Keratinocyte (primary cell): ENCODE measurements around the gene CCDC178. TPM values are rescaled to one million over a fixed set of nuclear protein-coding genes. Genes with fewer than 3 reads are reported as not detected.

Experiments
- DNase-seq: peaks from one replicate; pipeline ENCODE4 v3.0.0-alpha.2; 2011; ENCODE audit warnings: low read depth, missing footprints, low spot score
- FAIRE-seq: peaks from 2 replicates; lab custom pipeline; 2011; peaks lifted over from hg19 to GRCh38; lab: Jason Lieb, UNC
- H2AFZ ChIP-seq: 2 replicates; pipeline ENCODE4 v1.6.0; 2012; ENCODE audit warnings: low read length, control low read depth, inconsistent platforms; ENCODE audit not compliant: control insufficient read depth
- H3K27ac ChIP-seq: 2 replicates; pipeline ENCODE4 v1.5.1; 2011; ENCODE audit warnings: low read length; ENCODE audit not compliant: control insufficient read depth, insufficient read depth
- H3K27me3 ChIP-seq: 3 replicates; pipeline ENCODE4 v1.6.0; 2011; ENCODE audit warnings: low read length; ENCODE audit not compliant: control insufficient read depth, insufficient read depth; ENCODE audit errors: extremely low read depth
- H3K36me3 ChIP-seq, 2 experiments: 2 replicates in 1 of 2; 3 replicates in 1 of 2; pipeline ENCODE4 v1.5.1; 2011; ENCODE audit warnings: low read length in 2 of 2, mild to moderate bottlenecking in 1 of 2; ENCODE audit not compliant: control insufficient read depth in 2 of 2, insufficient read depth in 2 of 2; ENCODE audit errors: extremely low read depth in 1 of 2
- H3K4me1 ChIP-seq: 3 replicates; pipeline ENCODE4 v1.5.1; 2011; ENCODE audit warnings: low read length; ENCODE audit not compliant: control insufficient read depth, insufficient read depth; ENCODE audit errors: extremely low read depth
- H3K4me2 ChIP-seq: 3 replicates; pipeline ENCODE4 v1.6.0; 2011; ENCODE audit warnings: low read depth, low read length; ENCODE audit not compliant: control insufficient read depth, insufficient read depth; ENCODE audit errors: extremely low read depth
- H3K4me3 ChIP-seq, 3 experiments: fragments of 200-600 bp in 1 of 3; sonication (generic) in 1 of 3; 2 replicates in 2 of 3; 3 replicates in 1 of 3; pipeline ENCODE4 v1.5.1; 2011 to 2016; ENCODE audit warnings: low read length in 3 of 3, mild to moderate bottlenecking in 3 of 3, control low read depth in 2 of 3, inconsistent platforms in 1 of 3, low read depth in 1 of 3, mixed read lengths in 1 of 3, mixed run types in 1 of 3, moderate library complexity in 1 of 3; ENCODE audit not compliant: control insufficient read depth in 2 of 3, insufficient read depth in 2 of 3; ENCODE audit errors: extremely low read depth in 1 of 3
- H3K79me2 ChIP-seq: 2 replicates; pipeline ENCODE4 v1.6.0; 2012; ENCODE audit warnings: low read length; ENCODE audit not compliant: control insufficient read depth, insufficient read depth
- H3K9ac ChIP-seq: 3 replicates; pipeline ENCODE4 v1.6.0; 2011; ENCODE audit warnings: low read length; ENCODE audit not compliant: control insufficient read depth, insufficient read depth; ENCODE audit errors: extremely low read depth
- H3K9me1 ChIP-seq: 3 replicates; pipeline ENCODE4 v1.6.0; 2011; ENCODE audit warnings: low read length; ENCODE audit not compliant: control insufficient read depth, insufficient read depth; ENCODE audit errors: extremely low read depth
- H3K9me3 ChIP-seq: 2 replicates; pipeline ENCODE4 v1.5.1; 2012; ENCODE audit warnings: low read depth, low read length; ENCODE audit not compliant: control insufficient read depth
- H4K20me1 ChIP-seq: 3 replicates; pipeline ENCODE4 v1.6.0; 2011; ENCODE audit warnings: low read length; ENCODE audit not compliant: control insufficient read depth, insufficient read depth; ENCODE audit errors: extremely low read depth
- CTCF ChIP-seq, 3 experiments: IDR thresholded peaks in 1 of 3; conservative IDR thresholded peaks in 1 of 3; optimal IDR thresholded peaks in 1 of 3; 2 replicates in 2 of 3; 3 replicates in 1 of 3; pipeline versions ENCODE3 to v1.5.1; 2011; ENCODE audit warnings: low read length in 3 of 3, mild to moderate bottlenecking in 3 of 3, moderate library complexity in 2 of 3, control low read depth in 1 of 3, inconsistent platforms in 1 of 3; ENCODE audit not compliant: insufficient read depth in 2 of 3; ENCODE audit errors: extremely low read depth in 1 of 3
- EZH2 ChIP-seq: IDR thresholded peaks from one replicate; pipeline ENCODE4 v1.6.1; 2012; ENCODE audit warnings: inconsistent platforms, mild to moderate bottlenecking, low read length, moderate library complexity
- dilution Hi-C: fragments of 300-500 bp; cut with MboI; formaldehyde crosslinking; loops from one replicate; pipeline ENCODE4 v1.7.0; 2020; ENCODE audit warnings: low sequenced_read_pairs; ENCODE audit not compliant: extremely low pct_ligation_motif_present
- polyA plus RNA-seq, 5 experiments: library from polyadenylated mRNA; depleted of rRNA in 3 of 5; stranded (reverse) in 3 of 5; stranded (forward) in 1 of 5; unstranded in 1 of 5; fragments of >200 nt; gene quantifications; 1 replicate in 1 of 5; 2 replicates in 3 of 5; 3 replicates in 1 of 5; pipeline versions ENCODE4 v1.2.1 to v1.2.3, GENCODE V29; 2011 to 2012; ENCODE audit warnings: missing spikeins in 2 of 5, low read depth in 1 of 5, low replicate concordance in 1 of 5

The CCDC178 gene
- polyA plus RNA-seq, 1 donor (not counting 4 experiments of a cell fraction or from before 2014, with no cell fraction given), result 0.14 TPM

- FAIRE-seq, result no peak
- H3K4me1 ChIP-seq, result no peaks in the 10 kb centered on the region
These were observed 170.2 kb downstream of the CCDC178 start for GRCh38 chr18:33270297-33270696.

GRCh38 chr18:33269223-33269622, 171.3 kb downstream of the CCDC178 start:
- no peaks in the 10 kb centered on the region for H3K9me1 ChIP-seq
- no peaks in the 10 kb centered on the region for H3K4me1 ChIP-seq
- H2AFZ ChIP-seq, result no peak overlapping the region
- H3K36me3 ChIP-seq, result no peaks in the 10 kb centered on the region
- FAIRE-seq (no peak), DNase-seq (no peak)
- no peaks in the 10 kb centered on the region for H3K9me3 ChIP-seq
- no peaks in the 10 kb centered on the region for H4K20me1 ChIP-seq
- no peak overlapping the region for H3K4me2 ChIP-seq
- no peak overlapping the region for H3K27ac ChIP-seq
- H3K9ac ChIP-seq, result no peak overlapping the region
- TF ChIP-seq CTCF (optimal IDR thresholded peaks at IDR 0.05 in 1 of 3, IDR thresholded peaks at IDR 0.05 in 1 of 3, conservative IDR thresholded peaks at IDR 0.05 in 1 of 3; ENCODE audit: extremely low read depth in 1 of 3, insufficient read depth in 2 of 3, low read length in 3 of 3) (no peak), EZH2 (no peak)
- dilution Hi-C loops, result no loop called here
- no peaks in the 10 kb centered on the region for H3K27me3 ChIP-seq
- H3K79me2 ChIP-seq, result no peaks in the 10 kb centered on the region
- no peak overlapping the region for H3K4me3 ChIP-seq

More at GRCh38 chr18:33270297-33270696, 170.2 kb downstream of the CCDC178 start:
- no peak for TF ChIP-seq CTCF (optimal IDR thresholded peaks at IDR 0.05 in 1 of 3, IDR thresholded peaks at IDR 0.05 in 1 of 3, conservative IDR thresholded peaks at IDR 0.05 in 1 of 3; ENCODE audit: extremely low read depth in 1 of 3, insufficient read depth in 2 of 3, low read length in 3 of 3)
- TF ChIP-seq EZH2, result no peak
- no peaks in the 10 kb centered on the region for H3K27me3 ChIP-seq
- H3K4me3 ChIP-seq, result no peak overlapping the region
- H2AFZ ChIP-seq, result no peak overlapping the region
- H3K9me1 ChIP-seq, result no peaks in the 10 kb centered on the region
- no peaks in the 10 kb centered on the region for H3K36me3 ChIP-seq
- no peak overlapping the region for H3K27ac ChIP-seq
- DNase-seq, result no peak
- no peaks in the 10 kb centered on the region for H3K79me2 ChIP-seq
- H3K9me3 ChIP-seq, result no peaks in the 10 kb centered on the region
- no peaks in the 10 kb centered on the region for H4K20me1 ChIP-seq
- H3K9ac ChIP-seq, result no peak overlapping the region
- dilution Hi-C loops, result no loop called here
- H3K4me2 ChIP-seq, result no peak overlapping the region
